ENCODE measurements around the gene ATF7IP2. TPM values are rescaled to one million over a fixed set of nuclear protein-coding genes. Genes with fewer than 3 reads are reported as not detected.

The ATF7IP2 gene
- total and polyA plus RNA-seq, 9 of the 15 experiments (the other 6 are each of a cell fraction or from before 2014, with no cell fraction given) = 131 to 515 (median 196) TPM

GRCh38 chr16:10362077-10362863 lies 23.6 kb upstream of the ATF7IP2 start (continued):
- TF ChIP-seq NCOA2 (IDR thresholded peaks at IDR 0.05; ENCODE audit: partially characterized antibody in 2 of 2) (peak; percentile 90 to 93), HDAC1 (IDR thresholded peaks at IDR 0.05) (peak in 1 of 2 experiments; percentile 48; a peak in 2 of 4 replicates), MAX (CRISPR knock-in tag; IDR thresholded peaks at IDR 0.05) (0 out of 2 replicates have a peak, but pooled peaks have one; percentile 30), GMEB1 (CRISPR knock-in tag; IDR thresholded peaks at IDR 0.05) (peak; percentile 7; the same call in 1 of the 2 replicates), ZNF395 (CRISPR knock-in tag; IDR thresholded peaks at IDR 0.05) (peak; percentile 89), CREB1 (IDR thresholded peaks at IDR 0.05) (peak; percentile 43), CREB1 (CRISPR knock-in tag; IDR thresholded peaks at IDR 0.05) (no peak), TAF7 (tag; IDR thresholded peaks at IDR 0.05) (0 out of 2 replicates have a peak, but pooled peaks have one; percentile 5), NR4A1 (CRISPR knock-in tag; IDR thresholded peaks at IDR 0.05) (no peak), NR4A1 (tag; IDR thresholded peaks at IDR 0.05) (peak; percentile 96), ZBTB8A (IDR thresholded peaks at IDR 0.05; ENCODE audit: partially characterized antibody) (no peak), ZNF592 (IDR thresholded peaks at IDR 0.05) (peak; percentile 96), ZNF512 (tag; IDR thresholded peaks at IDR 0.05) (no peak), ATF4 (CRISPR knock-in tag; IDR thresholded peaks at IDR 0.05) (peak; percentile 60), BRD9 (IDR thresholded peaks at IDR 0.05; ENCODE audit: low read depth, partially characterized antibody) (peak; percentile 86), ZNF3 (CRISPR knock-in tag; IDR thresholded peaks at IDR 0.05) (no peak), PYGO2 (tag; IDR thresholded peaks at IDR 0.05) (peak; percentile 85)
